KOPT-K1 (cell line): Measurements from ENCODE around the gene R3HDML.

Experiments
- H3K27ac ChIP-seq: fragments of 200-600 bp; sonication (generic); 2 replicates; pipeline ENCODE4 v1.5.1; 2016; ENCODE audit warnings: antibody characterized with exemption, mild to moderate bottlenecking, low read depth, low read length; ENCODE audit not compliant: poor library complexity, severe bottlenecking
- H3K36me3 ChIP-seq: fragments of 200-600 bp; sonication (generic); 2 replicates; pipeline ENCODE4 v1.5.1; 2017; ENCODE audit warnings: antibody characterized with exemption, mild to moderate bottlenecking, low read length, moderate library complexity; ENCODE audit not compliant: insufficient read depth
- H3K9me3 ChIP-seq: fragments of 200-600 bp; sonication (generic); 2 replicates; pipeline ENCODE4 v1.5.1; 2017; ENCODE audit warnings: antibody characterized with exemption, low read length, mild to moderate bottlenecking; ENCODE audit not compliant: insufficient read depth, poor library complexity, severe bottlenecking

R3HDML gene

DNA sequence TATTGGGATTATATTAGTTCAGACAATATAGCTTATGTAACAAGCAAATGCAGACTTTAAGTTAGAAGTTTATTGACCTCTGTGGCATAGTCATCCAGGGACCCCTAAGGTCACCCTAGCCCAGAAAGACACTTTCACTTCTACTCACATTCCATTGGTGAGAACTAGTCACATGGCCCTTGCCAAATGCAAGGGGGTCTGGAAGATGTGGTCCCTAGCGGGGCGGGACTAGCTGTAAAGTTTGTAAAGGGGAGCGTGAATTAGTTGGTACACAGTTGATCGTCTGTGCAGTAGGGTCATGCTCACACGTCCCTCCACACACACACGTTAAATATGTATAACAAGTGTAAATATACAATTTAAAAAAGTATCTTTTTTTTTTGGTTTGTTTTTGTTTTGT, 27.9 kb downstream of the R3HDML start:
- no peak overlapping the region for H3K27ac ChIP-seq
- H3K9me3 ChIP-seq = no peaks in the 10 kb centered on the region
- H3K36me3 ChIP-seq = no peaks in the 10 kb centered on the region

- Histone ChIP-seq H3K9me3 (no peaks in the 10 kb centered on the region), H3K36me3 (no peaks in the 10 kb centered on the region), H3K27ac (no peak overlapping the region)
These were observed 30.9 kb downstream of the R3HDML start for GRCh38 chr20:44367746-44368145.

- Histone ChIP-seq H3K27ac (no peak overlapping the region), H3K36me3 (no peaks in the 10 kb centered on the region), H3K9me3 (no peaks in the 10 kb centered on the region)
These were observed 33.9 kb downstream of the R3HDML start for GRCh38 chr20:44370639-44371218.

DNA sequence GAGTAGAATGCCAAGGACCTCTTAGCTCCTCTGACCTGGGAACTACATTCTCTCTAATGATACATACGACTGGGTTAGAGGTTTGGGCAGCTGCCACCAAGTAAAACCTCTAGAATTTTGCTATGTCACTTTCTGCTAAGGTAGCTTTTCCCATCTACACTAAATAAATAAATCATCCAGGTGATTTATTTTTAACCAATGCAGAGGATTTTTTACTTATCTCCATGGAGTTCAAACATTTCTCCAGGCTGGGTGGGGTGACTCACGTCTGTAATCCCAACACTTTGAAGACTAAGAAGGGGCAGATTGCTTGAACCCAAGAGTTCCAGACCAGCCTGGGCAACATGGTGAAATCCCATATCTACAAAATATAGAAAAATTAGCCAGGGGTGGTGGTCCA, 45.8 kb downstream of the R3HDML start:
- Histone ChIP-seq H3K27ac (no peak overlapping the region), H3K9me3 (no peaks in the 10 kb centered on the region)

DNA sequence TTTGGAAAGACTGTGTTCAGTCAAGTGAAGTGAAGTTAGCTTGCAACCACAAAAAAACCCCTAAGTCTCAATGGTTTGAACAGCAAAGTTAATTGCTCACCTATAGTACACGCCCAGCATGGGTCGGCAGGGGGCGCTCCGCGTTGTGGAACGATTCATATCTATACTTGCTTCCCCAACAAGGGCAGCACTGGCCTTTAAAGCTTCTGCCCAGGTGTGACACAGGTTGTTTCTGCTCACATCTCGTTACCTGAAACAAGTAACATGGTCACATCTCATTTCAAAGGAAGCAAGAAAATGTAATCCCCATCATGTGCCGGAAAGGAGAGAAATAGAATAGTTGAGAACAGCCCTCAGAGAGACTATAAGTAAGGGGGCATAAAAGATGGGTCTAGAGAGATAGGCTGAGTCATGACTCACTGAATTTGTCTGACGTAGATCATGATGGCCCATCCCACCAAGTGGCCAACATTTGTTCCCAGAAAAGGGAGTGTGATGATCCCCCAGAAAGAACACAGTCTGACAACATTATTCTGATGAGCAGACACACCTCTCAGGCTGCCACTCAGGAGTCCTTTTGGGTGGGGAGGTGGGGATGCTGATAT, 47.7 kb downstream of the R3HDML start:
- Histone ChIP-seq H3K36me3 (no peaks in the 10 kb centered on the region), H3K27ac (no peak overlapping the region), H3K9me3 (no peaks in the 10 kb centered on the region)

More for the DNA sequence above, 45.8 kb downstream of the R3HDML start:
- no peaks in the 10 kb centered on the region for H3K36me3 ChIP-seq

DNA sequence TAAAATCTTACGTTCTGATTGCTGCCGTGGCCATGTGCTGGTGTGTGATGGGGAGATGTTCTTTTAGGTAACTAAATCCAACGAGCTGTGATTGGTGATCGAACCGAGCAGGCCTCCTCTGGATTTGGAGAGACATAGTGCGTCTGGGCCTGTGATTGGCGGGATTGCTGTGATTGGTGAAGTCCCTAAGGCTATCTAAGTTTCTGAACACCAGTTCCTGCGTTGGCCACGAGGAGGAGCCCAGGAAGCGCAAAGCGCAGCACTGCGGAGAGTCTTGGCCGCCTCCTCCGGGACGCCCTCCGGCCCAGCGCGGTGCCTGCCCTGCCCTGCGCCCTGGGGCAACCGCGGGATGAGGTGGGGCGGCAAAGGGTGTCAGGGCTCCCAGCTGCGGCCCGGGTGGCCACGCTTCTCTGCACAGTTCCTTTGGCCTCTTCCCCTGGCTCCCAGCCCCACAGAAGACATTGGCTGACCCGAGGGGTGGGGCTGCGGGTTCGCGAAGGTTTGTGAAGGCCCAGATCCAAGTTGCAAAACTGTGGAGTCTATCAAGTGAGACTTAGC, 51.7 kb downstream of the R3HDML start:
- Histone ChIP-seq H3K9me3 (no peaks in the 10 kb centered on the region), H3K27ac (no peak overlapping the region), H3K36me3 (no peaks in the 10 kb centered on the region)

DNA sequence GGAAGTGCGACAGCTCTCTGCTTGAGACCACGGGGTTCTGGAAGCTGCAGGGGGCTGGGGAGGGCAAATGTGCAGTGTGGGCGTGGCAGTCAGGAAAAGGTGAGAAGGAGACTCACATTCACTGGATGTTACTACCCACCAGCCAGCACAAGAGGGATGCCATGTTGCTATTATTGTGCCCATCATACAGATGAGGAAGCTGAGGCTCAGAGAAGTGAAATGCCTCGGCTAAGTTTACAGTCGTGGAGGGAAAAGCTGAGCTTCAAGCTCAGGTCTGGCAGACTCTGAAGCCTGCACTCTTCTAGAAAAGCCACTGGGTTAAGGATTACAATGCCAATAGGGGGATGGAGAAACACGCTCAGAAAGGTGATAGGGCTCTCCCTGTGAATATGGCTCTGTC, 53.0 kb downstream of the R3HDML start:
- Histone ChIP-seq H3K9me3 (no peaks in the 10 kb centered on the region), H3K27ac (no peak overlapping the region), H3K36me3 (no peaks in the 10 kb centered on the region)

GRCh38 chr20:44390280-44390679, 53.4 kb downstream of the R3HDML start:
- no peaks in the 10 kb centered on the region for H3K9me3 ChIP-seq
- H3K27ac ChIP-seq = no peak overlapping the region
- no peaks in the 10 kb centered on the region for H3K36me3 ChIP-seq

DNA sequence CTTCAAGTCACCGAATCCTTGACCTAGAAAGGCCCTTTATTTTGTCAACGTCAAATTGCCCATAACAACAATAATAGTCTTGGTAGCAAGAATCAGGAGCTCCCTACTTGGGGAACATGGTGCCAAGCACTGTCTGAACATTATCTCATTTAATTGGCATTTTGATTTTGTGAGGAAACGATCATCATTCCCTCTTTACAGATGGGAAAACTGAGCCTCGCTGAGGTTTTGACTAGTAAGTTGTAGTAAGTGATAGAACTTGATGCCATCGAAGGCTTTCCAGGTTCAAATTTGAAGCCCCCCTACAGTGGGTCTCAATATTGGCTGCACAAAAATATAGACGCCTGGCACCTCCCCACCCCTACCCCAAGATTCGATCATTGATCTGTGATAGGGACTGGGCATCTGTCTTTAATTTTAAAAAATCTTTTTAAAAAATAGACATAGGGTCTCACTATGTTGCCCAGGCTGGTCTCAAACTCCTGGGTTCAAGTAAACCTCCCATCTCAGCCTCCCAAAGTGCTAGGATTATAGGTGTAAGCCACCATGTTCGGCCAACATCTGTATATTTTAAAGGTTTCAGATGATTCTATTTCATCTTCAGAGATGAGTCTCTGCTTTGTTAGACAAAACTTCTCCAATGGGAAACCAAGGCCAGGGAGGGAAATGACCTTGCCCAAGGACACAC, 55.4 kb downstream of the R3HDML start:
- H3K9me3 ChIP-seq = no peaks in the 10 kb centered on the region
- no peak overlapping the region for H3K27ac ChIP-seq
- no peaks in the 10 kb centered on the region for H3K36me3 ChIP-seq

- no peak overlapping the region for H3K27ac ChIP-seq
- no peaks in the 10 kb centered on the region for H3K36me3 ChIP-seq
- no peaks in the 10 kb centered on the region for H3K9me3 ChIP-seq
These were observed 56.1 kb downstream of the R3HDML start for GRCh38 chr20:44392776-44393607.

DNA sequence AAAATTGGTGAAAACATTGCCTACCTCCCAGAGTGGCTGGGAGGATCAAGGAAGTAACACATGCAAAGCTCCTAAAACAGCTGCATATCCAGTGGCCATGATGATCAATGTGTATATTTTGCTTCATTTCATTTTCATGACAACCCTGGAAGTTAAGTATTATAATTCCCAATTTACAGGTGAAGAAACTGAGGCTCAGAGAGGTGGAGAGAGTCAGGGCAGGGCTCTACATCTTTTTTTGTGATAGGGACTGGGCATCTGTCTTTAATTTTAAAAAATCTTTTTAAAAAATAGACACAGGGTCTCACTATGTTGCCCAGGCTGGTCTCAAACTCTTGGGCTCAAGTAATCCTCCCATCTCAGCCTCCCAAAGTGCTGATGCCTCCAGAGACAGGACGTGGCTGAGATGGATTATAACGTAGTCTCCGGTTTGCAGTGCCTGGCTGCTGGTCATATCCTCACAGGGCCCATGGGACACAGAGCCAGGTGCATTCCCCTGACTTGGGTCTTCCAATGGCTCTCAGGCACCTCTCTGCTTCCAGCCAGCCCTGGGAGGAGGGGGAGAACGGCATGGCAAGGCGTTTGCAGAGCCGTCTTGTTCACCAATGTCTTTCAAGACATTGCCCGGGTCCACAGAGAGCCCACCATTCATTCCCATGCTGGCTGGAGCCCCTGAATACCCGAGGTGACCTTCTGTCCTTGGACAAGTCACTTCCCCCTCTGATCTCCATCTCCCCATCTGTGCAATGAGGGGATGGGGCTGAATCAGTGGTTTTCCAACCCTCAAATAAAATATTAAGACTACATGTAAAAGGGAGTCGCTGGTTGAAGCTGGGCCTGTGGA, 57.0 kb downstream of the R3HDML start:
- no peaks in the 10 kb centered on the region for H3K36me3 ChIP-seq
- H3K27ac ChIP-seq = no peak overlapping the region
- no peaks in the 10 kb centered on the region for H3K9me3 ChIP-seq

DNA sequence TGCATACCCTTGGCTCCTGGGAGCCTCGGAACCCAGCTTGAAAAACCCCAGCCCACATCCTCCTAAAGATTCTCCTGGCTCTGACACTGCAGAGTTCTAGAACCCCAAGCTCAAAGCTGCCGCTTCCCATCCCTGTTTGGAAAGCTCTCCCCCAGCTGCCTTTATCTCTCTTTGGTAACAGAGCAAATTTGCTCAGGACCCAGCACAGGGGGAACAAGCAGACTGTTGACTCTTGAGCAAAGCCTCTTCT, 57.5 kb downstream of the R3HDML start:
- H3K9me3 ChIP-seq = no peaks in the 10 kb centered on the region
- no peak overlapping the region for H3K27ac ChIP-seq
- no peaks in the 10 kb centered on the region for H3K36me3 ChIP-seq

- no peaks in the 10 kb centered on the region for H3K36me3 ChIP-seq
- H3K27ac ChIP-seq = no peak overlapping the region
- no peaks in the 10 kb centered on the region for H3K9me3 ChIP-seq
These were observed 58.0 kb downstream of the R3HDML start for GRCh38 chr20:44394702-44395460.
